Measurements from ENCODE around the gene ZFAND2B.

Gene ZFAND2B

DNA sequence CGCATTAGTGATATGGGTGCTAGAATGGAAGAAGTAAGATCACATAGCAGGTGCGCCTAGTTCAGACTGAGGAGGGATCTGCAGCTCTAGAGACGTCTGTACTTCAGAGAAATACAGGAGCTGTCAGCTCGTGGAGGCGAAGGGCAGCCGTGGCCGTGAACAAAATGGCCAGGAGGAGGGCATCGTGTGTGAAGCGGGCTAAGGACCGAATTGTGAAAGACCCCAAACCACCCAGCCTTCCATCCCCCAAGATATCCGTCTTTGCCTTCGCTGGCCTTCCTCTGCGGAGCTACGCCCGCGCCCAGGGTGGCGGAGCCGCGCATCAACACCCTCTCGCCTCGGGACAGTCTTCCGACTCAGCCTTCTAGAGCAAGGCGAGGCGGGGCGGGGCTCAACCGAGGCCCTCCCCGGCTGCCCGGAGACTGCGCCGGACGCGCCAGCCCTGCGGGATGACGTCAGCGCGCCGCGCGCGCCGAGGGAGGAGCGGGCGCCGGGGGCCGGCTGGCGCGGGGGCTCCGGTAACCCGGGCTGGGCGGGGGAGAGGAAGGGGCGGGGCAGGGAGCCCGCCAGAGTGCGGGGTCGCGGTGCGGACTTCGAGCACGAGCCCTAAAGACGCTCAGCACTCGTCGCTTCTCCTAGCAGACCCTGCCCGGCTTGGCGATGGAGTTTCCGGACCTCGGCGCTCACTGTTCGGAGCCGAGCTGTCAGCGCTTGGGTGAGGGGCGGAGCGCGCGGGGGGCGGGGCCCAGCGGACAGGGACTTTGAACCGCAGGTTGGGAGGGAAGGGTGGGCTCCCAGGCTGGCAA, at the start of gene ZFAND2B:
TSS of gene ZFAND2B (plus strand) at position 455 of the 806 bp plus-strand sequence. CDS start at position 661, 206 bp downstream.
- peak; percentile 89 for DNase-seq (ENCODE audit: low read depth in 2 of 2)

GRCh38 chr2:219157396-219157795, 49.2 kb upstream of the ZFAND2B start:
- no peak for DNase-seq (ENCODE audit: low read depth in 2 of 2)

DNA sequence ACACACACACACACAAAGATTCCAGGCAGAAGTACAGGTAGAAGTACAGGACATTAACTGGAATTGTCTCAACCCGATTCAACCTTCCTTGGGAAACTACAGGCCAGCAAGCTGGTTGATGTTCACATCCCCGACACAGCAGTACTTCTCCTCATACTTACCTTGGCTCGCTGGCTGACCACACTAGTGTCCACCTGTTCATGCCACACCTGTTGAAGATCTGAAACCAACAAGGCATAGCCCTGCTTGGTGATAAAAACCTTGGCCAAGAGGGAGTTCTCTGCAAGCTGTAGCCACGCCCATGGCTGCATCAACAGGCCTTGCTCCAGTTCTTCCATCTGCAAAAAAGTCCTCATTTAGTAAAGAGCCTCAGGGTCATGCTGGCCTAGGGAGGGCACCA, 48.6 kb upstream of the ZFAND2B start:
- DNase-seq (ENCODE audit: low read depth in 2 of 2), result no peak

- no peak for DNase-seq (ENCODE audit: low read depth in 2 of 2)
Observed at GRCh38 chr2:219158586-219158985, 48.0 kb upstream of the ZFAND2B start.

DNA sequence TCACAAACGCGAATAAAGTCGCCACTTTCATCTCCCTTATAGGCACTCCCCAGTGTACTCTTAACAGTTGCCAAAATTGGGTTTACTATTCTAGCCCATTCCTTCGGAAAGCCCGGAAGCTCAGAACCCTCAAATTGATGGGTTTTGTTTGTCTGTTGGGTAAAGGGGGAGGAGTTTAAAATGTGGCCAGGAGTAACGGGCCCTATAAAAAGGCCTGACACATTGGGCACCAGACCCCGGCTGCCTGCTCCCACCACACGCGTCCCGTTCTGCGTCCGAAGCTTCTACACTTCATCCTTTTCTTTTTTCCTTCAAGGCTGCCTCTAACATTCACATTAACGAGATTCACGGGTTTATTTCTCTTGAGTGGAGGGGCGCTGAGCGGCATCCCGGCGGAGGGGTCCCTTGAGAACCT, 46.8 kb upstream of the ZFAND2B start:
- DNase-seq (ENCODE audit: low read depth in 2 of 2), result no peak

DNA sequence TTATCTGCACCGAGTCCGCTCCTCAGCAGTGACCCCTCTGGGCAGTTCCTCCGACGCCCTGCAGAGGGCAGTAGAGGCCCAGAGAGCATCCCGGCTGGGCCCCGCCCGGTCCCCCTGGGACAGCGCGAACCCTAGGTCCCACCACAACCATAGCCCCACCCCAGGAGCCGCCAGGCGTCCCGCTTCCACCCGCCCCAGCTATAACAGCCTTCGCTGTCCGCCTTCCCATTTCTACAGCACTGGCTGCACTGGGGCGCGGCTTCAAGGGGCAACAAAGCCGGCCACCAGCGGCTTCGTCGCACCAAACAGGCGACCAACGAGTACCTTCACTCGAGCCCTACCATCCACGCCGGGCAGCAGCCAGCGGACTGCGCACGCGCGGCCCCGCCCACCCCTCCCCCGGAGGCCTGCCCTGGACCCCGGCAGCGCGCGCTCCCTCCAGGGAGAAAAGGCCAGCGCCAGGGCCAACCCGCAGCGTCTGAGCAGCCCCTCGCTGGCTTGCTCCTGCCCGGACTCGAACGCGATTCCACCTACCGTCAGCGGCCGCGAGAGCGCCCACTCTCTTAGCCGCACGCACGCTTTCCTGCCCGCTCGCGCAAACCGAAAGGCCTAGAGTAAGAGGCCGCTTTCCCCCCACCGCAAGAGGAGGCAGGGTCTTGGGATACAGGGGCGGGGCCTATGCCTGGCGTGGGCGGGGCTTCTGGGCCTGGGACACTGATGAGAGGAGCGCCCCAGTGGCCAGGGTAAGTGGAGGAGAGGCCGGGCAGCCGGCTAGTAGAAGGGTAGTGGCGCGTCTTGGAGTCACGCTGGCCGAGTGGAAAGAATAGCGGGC, 46.2 kb upstream of the ZFAND2B start, which contains the start of gene NHEJ1:
TSS of gene NHEJ1 (minus strand) at position 630 of the 832 bp plus-strand sequence. CDS start 2,453 bp downstream, outside the sequence.
- DNase-seq (ENCODE audit: low read depth in 2 of 2), result peak; percentile 89 to 96

- DNase-seq (ENCODE audit: low read depth in 2 of 2), result no peak
Observed at GRCh38 chr2:219161097-219161496, 45.5 kb upstream of the ZFAND2B start.

DNA sequence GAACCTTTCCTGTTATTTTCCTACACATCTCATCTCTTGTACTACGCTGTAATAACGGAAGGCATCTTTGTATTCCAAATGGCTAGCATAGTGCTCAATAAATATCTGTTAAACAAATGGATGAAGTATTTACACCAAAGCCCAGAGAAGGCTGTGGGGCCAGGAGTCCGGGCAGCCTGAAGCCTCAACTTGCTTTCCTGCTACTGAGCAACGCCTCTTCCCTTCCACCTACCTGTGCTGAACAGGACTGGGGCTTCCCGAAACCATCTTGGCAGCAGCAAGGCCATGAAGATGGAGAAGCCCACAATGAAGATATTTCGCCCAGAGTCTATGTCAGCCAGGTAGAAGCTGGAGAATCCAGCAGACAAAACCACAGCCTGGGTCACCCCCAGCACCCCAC, 43.4 kb upstream of the ZFAND2B start:
- DNase-seq (ENCODE audit: low read depth in 2 of 2), result no peak

GRCh38 chr2:219165058-219165911, 41.3 kb upstream of the ZFAND2B start:
- no peak for DNase-seq (ENCODE audit: low read depth in 2 of 2)

DNA sequence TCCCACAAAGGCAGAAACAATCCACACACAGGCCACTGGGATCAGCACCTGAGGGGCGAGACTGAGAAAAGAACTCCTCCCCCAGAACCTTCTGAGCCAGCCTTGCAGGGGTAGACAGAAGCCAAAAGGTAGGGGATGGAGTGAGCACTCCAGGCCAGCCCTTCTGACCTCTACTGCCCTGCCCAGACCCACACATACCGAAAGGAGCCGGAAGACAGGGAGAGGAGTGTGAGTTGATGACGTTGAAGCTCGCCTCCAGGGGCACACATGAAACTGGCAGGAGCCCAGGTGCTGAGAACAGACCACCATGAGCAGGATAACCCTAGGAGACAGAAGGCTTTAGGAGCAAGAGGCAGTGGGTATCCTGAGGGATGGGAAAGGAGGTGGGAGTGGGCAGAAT, 38.6 kb upstream of the ZFAND2B start:
- DNase-seq (ENCODE audit: low read depth in 2 of 2), result no peak

DNA sequence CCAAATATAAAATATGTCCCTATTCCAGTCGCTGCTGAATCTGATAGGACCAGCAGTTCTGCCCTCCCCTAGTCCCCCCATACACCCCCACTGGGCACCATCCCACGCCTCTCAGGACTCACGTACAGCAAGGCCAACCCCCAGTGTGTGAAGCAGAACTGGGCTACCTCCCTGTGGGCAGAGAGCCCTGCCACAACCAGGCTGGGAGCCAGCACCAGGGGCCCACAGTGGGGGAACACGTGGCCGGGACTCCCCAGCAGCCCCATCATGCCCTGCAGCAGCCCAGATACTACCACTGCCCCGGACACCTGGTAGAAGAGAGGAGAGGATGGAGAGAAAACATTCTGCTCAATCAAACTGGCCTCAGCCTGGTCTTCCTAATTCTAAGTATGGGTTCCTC, 38.1 kb upstream of the ZFAND2B start:
- DNase-seq (ENCODE audit: low read depth in 2 of 2), result no peak

- no peak for DNase-seq (ENCODE audit: low read depth in 2 of 2)
Observed at GRCh38 chr2:219168932-219169331, 37.6 kb upstream of the ZFAND2B start.

- DNase-seq (ENCODE audit: low read depth in 2 of 2), result no peak
Observed at GRCh38 chr2:219169930-219170654, 36.5 kb upstream of the ZFAND2B start, which contains the start of gene SLC23A3. Gene SLC23A3 (minus strand): TSS chr2:219170029. CDS start chr2:219169984, 45 bp downstream.

- no peak for DNase-seq (ENCODE audit: low read depth in 2 of 2)
Observed at GRCh38 chr2:219171231-219171651, 35.3 kb upstream of the ZFAND2B start.

- DNase-seq (ENCODE audit: low read depth in 2 of 2), result no peak
Observed at GRCh38 chr2:219172231-219173154, 34.1 kb upstream of the ZFAND2B start.

DNA sequence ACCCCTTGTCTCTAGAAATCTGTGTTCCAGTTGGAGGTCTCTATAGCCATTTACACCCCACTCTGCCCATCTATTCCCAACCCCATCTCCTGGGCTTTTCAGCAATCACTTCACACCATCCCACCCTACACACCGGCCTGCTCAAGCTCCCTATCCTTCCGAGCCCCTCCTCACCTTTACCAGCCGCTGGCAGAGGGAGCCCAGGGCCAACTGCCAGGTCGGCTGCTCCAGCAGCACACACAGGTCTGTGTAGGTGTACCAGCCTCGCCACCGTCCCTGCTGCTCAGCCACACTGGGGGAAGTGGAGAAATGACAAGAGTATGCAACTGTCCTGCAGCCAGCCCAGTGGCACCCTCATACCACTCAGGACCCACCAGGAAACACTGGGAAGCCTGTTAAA, 33.4 kb upstream of the ZFAND2B start:
- DNase-seq (ENCODE audit: low read depth in 2 of 2), result no peak

- no peak for DNase-seq (ENCODE audit: low read depth in 2 of 2)
Observed at GRCh38 chr2:219174146-219174545, 32.4 kb upstream of the ZFAND2B start.

DNA sequence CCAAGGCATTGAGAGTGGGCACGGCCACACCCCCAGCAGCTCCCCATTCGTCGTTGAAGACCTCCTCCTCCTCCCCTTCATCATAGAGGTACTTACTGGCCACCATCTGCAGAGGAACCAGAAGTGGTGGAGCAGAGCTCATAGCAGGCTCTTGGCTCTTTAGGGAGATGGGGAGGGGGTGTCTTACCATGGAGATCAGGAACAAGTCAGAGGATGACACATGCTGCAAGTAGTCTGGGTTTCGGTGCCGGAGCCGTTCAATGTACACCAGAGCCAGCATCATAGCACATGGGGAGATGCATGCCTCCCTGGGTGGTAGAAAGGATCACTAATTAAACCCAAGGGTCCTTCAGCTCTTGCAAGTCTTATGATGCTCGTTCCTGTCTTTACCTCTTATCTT, 31.8 kb upstream of the ZFAND2B start:
- DNase-seq (ENCODE audit: low read depth in 2 of 2), result no peak

DNA sequence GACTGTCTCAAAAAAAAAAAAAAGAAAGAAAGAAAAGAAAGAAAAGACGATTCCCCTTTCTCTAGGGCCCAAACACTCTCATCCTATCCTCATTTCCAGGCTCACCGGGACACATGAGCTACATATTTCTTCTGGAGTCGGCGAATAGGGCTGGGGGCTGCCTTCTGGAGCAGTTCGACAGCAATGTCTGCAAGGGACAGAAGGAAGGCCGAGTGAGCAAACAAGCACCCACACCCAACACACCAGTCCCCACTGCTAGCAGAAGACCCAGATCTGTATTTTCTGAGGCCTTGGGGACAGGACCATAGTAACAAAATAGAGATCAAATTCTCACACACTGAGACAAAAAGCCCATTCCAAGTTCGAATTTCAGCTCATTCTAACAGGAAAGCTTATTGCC, 31.1 kb upstream of the ZFAND2B start:
- DNase-seq (ENCODE audit: low read depth in 2 of 2), result no peak

Data from stimulated activated CD4-positive, alpha-beta T cell treated with anti-CD3 and anti-CD28 coated beads, Interleukin-12 subunit alpha, Interleukin-12 subunit beta, amount 100 ng/mL, for 24 hours (primary cell).